Activated T-helper 1 cell treated with anti-CD3 and anti-CD28 coated beads, Interleukin-12 subunit alpha, Interleukin-12 subunit beta, Interleukin-2, Interleukin-4 antibody, amounts not matched to agents 30 ng/mL and 10 ng/mL and 1 ng/mL, durations not matched to agents 14 hours and 24 hours and 36 hours (primary cell): ENCODE results near the gene CSRNP3. TPM values are rescaled to one million over a fixed set of nuclear protein-coding genes. Genes with fewer than 3 reads are reported as not detected.

Experiments
- DNase-seq: peaks from one replicate; pipeline ENCODE4 v3.0.0; 2021; ENCODE audit warnings: low spot score
- H3K27ac Mint-ChIP-seq: one replicate; pipeline ENCODE4 v1.8.0; 2021; ENCODE audit warnings: mild to moderate bottlenecking, mixed read lengths
- H3K27me3 Mint-ChIP-seq: one replicate; pipeline ENCODE4 v1.8.0; 2022; ENCODE audit warnings: mild to moderate bottlenecking, moderate library complexity, mixed read lengths; ENCODE audit not compliant: insufficient read depth
- H3K36me3 Mint-ChIP-seq: one replicate; pipeline ENCODE4 v1.8.0; 2021; ENCODE audit warnings: low read depth, mixed read lengths
- H3K4me1 Mint-ChIP-seq: one replicate; pipeline ENCODE4 v1.8.0; 2021; ENCODE audit warnings: low read depth, mixed read lengths
- H3K4me3 Mint-ChIP-seq: one replicate; pipeline ENCODE4 v1.8.0; 2021; ENCODE audit warnings: mild to moderate bottlenecking, moderate library complexity, mixed read lengths
- H3K9me3 Mint-ChIP-seq: one replicate; pipeline ENCODE4 v1.8.0; 2021; ENCODE audit warnings: mixed read lengths
- intact Hi-C: fragments of 100-400 bp; cut with micrococcal nuclease; formaldehyde crosslinking; loops from one replicate; pipeline ENCODE4 v1.15.1; 2024
- total RNA-seq: library from RNA; stranded (reverse); gene quantifications from 2 replicates; pipeline ENCODE4 v1.2.3, GENCODE V29; 2022

CSRNP3 gene
- total RNA-seq, 1 donor from 2014 or later, result not detected

DNA sequence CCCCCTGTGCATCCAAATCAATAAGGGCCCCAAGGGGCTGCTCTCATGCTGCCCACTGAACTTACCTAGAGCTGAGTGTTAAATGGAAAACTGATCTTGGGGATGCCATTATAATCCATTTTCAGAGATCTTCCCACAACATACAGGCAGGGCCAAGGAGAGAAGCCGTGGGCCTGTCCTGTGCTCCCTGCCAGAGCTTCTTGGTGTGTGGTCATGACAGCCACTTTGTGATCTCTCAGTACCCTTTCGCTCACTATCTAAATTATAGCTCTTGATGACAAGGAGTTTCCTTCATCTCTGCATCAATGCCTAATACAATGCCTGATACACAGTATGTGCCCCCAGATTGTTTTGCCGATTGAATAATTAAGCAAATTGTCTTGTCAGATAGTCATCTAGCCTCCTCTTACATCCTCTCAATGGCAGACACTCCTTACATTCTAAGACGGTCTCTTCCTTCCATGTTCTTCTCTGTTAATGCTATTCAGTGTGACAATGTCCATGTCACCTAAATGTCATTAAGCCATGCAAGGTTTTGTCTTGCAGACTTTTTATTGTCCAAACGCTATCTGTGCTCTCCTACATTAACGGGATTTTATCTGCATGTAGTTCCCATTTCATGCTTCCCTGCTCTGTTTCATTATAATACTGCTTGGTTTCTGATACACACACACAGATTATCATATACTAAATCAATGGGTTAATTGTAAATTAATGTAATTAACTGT, 5.9 kb downstream of the CSRNP3 start:
- intact Hi-C loops, result no loop called here
- Mint-ChIP-seq H3K4me3 (no peak overlapping the region), H3K36me3 (no peaks in the 10 kb centered on the region), H3K27ac (no peak overlapping the region), H3K27me3 (peaks cover 2% of the 10 kb centered on the region), H3K9me3 (no peaks in the 10 kb centered on the region), H3K4me1 (no peaks in the 10 kb centered on the region)
- no peak for DNase-seq

DNA sequence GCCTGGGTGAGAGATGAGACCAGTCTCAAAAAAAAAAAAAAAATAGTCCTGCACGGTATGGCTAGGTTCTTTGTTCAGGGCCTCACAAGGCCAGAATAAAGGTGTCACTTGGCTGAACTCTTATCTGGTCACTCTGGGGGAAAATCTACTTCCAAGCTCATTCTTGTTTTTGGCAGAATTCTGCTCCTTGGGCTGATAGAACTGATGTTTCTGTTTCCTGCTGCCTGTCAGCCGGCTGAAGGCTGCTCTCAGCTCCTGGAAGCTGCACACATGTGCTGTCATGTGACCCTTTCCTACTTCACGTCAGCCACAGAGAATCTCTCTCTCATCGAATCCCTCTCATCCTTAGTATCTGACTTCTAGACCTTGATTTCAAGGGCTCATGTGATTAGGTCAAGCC, 10.4 kb downstream of the CSRNP3 start:
- no peak for DNase-seq
- Mint-ChIP-seq H3K4me3 (no peak overlapping the region), H3K36me3 (no peaks in the 10 kb centered on the region), H3K27ac (no peak overlapping the region), H3K4me1 (no peaks in the 10 kb centered on the region), H3K9me3 (no peaks in the 10 kb centered on the region), H3K27me3 (peaks cover 2% of the 10 kb centered on the region)
- intact Hi-C loops, result no loop called here

DNA sequence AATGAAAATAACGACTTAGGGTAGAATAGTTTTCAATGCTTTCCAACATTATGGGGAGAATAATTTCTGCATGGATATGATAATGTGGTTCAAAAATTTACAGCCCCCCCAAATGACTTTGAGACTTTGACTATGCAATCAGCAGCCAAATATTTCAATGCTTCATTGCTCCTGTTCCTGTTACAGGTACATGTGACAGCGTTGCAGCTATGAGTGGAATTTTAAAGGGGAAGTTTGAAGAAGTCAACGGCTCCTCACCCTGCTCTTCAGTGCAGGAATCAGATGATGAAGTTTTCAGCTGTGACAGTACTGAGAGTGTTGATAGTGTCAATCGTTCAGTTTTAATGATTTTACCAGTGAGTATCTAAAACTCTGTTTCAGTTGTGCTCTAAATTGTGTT, 25.1 kb downstream of the CSRNP3 start:
- no peak for DNase-seq
- H3K27me3 Mint-ChIP-seq, result peaks cover 3% of the 10 kb centered on the region
- intact Hi-C loops, result no loop called here
- no peak overlapping the region for H3K27ac Mint-ChIP-seq
- no peak overlapping the region for H3K4me3 Mint-ChIP-seq
- no peaks in the 10 kb centered on the region for H3K36me3 Mint-ChIP-seq
- H3K4me1 Mint-ChIP-seq, result no peaks in the 10 kb centered on the region
- no peaks in the 10 kb centered on the region for H3K9me3 Mint-ChIP-seq

DNA sequence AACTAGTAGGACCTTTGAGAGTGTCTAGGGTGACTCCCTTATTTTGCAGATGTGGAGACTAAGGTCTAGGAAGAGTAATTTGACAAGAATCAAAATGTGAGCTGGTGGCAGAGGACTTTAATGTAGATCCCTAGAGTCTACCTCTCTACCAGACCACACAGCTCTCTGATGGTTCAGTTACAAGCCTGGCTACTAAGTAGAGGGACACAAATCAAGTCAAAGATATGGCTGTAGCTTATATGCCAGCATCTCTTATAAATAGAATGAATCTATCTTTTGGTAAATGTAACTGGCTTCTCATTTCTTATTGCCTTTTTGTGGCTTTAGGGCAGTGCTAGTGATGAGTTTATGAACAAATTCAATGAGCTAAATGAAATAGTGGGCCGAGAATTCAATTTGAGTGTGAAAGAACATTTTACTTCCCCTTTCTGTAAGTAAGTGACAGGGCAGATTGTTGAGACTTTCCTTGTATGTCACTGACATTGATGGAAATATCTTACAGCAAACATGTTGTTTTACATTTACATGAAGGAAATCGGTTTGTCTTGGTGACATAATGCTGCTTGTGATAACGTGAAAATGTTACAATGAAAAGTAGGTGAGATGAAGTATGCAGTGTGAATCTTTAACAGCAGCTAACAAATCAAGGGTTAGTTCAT, 28.3 kb downstream of the CSRNP3 start:
- Mint-ChIP-seq H3K36me3 (no peaks in the 10 kb centered on the region), H3K4me1 (no peaks in the 10 kb centered on the region), H3K27me3 (peaks cover 3% of the 10 kb centered on the region), H3K4me3 (no peak overlapping the region), H3K27ac (no peak overlapping the region), H3K9me3 (no peaks in the 10 kb centered on the region)
- intact Hi-C loops, result no loop called here
- DNase-seq, result no peak

DNA sequence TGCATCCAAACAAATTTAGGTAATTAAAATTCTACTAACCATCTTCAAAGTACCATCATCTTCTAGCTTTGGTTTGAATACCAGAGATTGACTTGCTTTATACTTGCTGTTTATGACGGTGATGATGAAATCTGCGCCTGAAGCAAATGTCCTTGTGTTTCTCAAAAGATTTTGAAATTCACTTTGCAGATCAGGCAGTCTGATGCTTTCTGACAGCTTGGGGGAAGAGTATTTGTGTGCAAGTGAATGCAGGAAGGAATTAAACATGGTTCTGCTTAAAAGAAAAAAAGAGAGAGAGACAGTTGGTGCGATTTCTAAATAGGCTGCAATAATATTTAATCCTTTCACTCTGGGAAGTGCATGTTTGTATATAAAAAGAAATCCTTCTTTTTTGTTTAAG, 29.6 kb downstream of the CSRNP3 start:
- Mint-ChIP-seq H3K27ac (no peak overlapping the region), H3K36me3 (no peaks in the 10 kb centered on the region), H3K9me3 (no peaks in the 10 kb centered on the region), H3K27me3 (peaks cover 3% of the 10 kb centered on the region), H3K4me1 (no peaks in the 10 kb centered on the region), H3K4me3 (no peak overlapping the region)
- no peak for DNase-seq
- intact Hi-C loops, result no loop called here

DNA sequence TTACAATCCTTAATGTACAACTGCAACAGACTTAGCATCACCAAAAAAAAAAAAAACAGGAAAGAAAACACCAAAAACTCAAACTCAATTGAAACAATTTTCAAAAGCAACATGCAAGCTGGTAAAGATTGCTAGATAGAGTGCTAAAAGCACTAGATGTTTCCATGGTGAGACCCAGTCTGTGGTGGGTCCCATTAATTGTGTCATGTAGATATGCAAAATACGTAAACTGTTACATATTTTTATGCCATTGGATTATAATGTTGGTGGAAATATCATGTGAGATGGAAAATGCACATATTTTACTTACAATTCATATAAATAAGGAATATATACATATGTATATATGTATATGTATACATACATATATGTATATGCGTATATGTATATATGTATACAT, 30.5 kb downstream of the CSRNP3 start:
- no peak for DNase-seq
- Mint-ChIP-seq H3K4me1 (no peaks in the 10 kb centered on the region), H3K9me3 (no peaks in the 10 kb centered on the region), H3K36me3 (no peaks in the 10 kb centered on the region), H3K27ac (no peak overlapping the region), H3K4me3 (no peak overlapping the region), H3K27me3 (peaks cover 3% of the 10 kb centered on the region)
- intact Hi-C loops, result no loop called here

DNA sequence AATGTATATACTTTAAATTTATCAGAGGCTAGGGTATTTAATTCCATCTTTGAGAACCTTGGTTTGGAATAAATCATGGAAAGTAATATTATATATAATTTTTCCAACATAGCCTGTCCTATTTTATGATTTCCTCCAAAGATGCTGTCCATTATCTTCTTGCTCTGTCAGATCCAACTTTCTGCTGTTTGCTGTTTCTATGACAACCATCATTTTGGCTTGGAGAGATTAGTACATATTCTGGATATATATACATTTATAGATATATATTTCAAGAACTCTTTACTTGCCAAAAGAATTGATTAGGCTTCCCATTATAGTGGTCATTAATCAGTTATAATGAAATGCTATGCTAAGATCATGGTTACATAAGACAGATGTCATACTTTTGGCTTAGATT, 31.3 kb downstream of the CSRNP3 start:
- Mint-ChIP-seq H3K36me3 (no peaks in the 10 kb centered on the region), H3K27me3 (peaks cover 3% of the 10 kb centered on the region), H3K4me1 (no peaks in the 10 kb centered on the region), H3K27ac (no peak overlapping the region), H3K9me3 (no peaks in the 10 kb centered on the region), H3K4me3 (no peak overlapping the region)
- DNase-seq, result no peak
- intact Hi-C loops, result no loop called here

DNA sequence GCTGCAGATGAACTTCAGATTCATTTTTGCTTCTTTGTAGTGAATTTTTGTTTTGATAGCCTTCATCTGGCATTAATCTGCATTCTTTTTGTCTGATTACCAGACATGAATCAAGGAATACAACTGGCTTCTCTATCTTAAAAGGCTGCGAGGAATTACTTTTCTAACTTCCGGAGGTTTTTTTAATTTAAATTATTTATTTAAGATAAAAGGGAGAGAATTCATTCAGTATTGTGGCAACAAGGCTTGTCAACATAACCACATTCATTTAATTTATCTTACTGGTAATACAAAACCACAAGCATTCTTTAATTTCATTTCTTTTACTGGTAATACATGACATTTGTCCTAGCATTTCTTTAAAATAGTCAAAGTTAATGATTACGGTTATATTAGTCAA, 36.0 kb downstream of the CSRNP3 start:
- intact Hi-C loops, result no loop called here

DNA sequence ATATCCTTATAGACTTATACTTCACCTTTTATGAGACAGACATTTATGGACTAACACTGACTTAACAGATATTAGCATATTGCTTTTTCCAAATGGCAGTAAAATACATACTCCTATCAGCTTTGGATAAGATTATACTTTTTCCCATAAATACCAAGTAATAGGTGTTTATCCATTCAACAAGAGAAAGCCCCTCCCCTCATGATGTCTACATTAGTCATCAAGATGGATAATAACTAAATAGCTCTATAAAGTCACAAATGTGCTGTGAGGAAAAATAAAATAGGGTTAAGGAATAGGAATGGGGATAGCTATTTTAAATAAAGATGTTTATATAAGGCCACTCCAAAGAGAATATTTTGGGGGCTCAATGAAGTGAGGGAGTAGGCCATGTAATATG, 39.4 kb downstream of the CSRNP3 start:
- H3K36me3 Mint-ChIP-seq, result no peaks in the 10 kb centered on the region

More for the DNA sequence above, 36.0 kb downstream of the CSRNP3 start:
- no peaks in the 10 kb centered on the region for H3K9me3 Mint-ChIP-seq
- no peak overlapping the region for H3K27ac Mint-ChIP-seq
- no peak for DNase-seq
- no peaks in the 10 kb centered on the region for H3K36me3 Mint-ChIP-seq
- H3K4me3 Mint-ChIP-seq, result no peak overlapping the region
- H3K27me3 Mint-ChIP-seq, result no peaks in the 10 kb centered on the region
- H3K4me1 Mint-ChIP-seq, result no peaks in the 10 kb centered on the region

DNA sequence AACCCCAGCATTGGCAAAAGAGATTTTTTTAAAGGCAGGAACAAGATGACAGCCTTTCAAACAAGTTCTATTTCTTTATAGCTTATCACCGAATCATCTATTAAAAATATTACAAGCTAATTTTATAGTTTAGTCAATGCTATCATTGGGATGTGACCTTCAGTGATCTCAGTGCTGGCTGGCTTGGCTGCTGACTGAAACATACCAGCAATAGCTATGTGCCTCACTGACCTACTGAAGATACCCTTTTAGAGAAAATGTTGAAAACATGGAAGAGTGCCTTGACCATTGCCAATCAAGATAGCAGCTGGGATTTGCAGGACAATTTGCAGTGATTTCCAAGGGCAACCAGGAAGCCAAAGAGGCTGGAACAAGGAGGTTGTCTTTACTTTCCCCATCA, 44.0 kb downstream of the CSRNP3 start:
- no peaks in the 10 kb centered on the region for H3K36me3 Mint-ChIP-seq
- H3K4me1 Mint-ChIP-seq, result no peaks in the 10 kb centered on the region
- no peak for DNase-seq
- intact Hi-C loops, result no loop called here
- H3K9me3 Mint-ChIP-seq, result no peaks in the 10 kb centered on the region
- H3K27me3 Mint-ChIP-seq, result no peaks in the 10 kb centered on the region
- H3K27ac Mint-ChIP-seq, result no peak overlapping the region
- H3K4me3 Mint-ChIP-seq, result no peak overlapping the region

More for the DNA sequence above, 39.4 kb downstream of the CSRNP3 start:
- intact Hi-C loops, result no loop called here
- DNase-seq, result no peak
- Mint-ChIP-seq H3K4me3 (no peak overlapping the region), H3K9me3 (no peaks in the 10 kb centered on the region), H3K4me1 (no peaks in the 10 kb centered on the region), H3K27me3 (no peaks in the 10 kb centered on the region), H3K27ac (no peak overlapping the region)

DNA sequence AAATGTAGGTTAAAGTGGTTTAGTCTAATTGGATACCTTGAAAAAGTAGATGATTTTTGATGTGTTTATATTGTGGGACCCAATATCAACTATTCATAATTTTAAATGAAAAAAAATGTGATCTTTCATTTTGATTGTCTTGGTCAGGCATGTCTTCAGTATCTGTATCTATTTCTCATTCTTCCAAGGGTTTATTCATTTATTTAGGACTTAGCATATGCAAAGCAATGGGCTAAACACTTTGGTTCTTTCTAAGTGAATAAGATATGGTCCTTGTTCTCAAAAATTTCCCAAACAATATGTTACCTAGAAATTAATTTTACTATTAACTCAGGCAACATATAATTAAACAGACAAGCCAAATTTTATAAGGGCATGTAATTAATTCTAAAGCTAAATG, 49.1 kb downstream of the CSRNP3 start:
- no peak overlapping the region for H3K27ac Mint-ChIP-seq

DNA sequence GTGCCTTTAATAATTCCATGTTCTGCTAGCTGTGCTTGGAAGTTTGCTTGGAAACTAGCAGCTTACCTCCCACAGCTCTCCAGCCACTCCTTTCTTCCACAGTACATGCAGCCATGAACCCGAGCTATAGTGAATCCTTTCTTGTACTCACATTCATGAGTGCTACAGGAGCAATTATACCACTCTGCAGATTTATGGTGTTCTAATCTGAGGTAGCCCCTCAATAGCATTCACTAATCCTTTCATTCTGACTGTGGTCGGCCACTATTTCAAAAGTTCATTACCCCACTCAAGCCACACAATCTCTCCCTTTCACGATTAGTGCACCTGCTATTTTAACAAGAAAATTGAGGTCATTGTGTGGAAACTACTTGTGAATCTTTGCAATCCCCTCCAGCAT, 53.2 kb downstream of the CSRNP3 start:
- Mint-ChIP-seq H3K4me1 (no peaks in the 10 kb centered on the region), H3K27ac (no peak overlapping the region), H3K9me3 (no peaks in the 10 kb centered on the region), H3K36me3 (no peaks in the 10 kb centered on the region), H3K4me3 (no peak overlapping the region), H3K27me3 (no peaks in the 10 kb centered on the region)
- intact Hi-C loops, result no loop called here
- DNase-seq, result no peak

More for the DNA sequence above, 49.1 kb downstream of the CSRNP3 start:
- Mint-ChIP-seq H3K36me3 (no peaks in the 10 kb centered on the region), H3K4me1 (no peaks in the 10 kb centered on the region), H3K27me3 (no peaks in the 10 kb centered on the region), H3K9me3 (no peaks in the 10 kb centered on the region), H3K4me3 (no peak overlapping the region)
- intact Hi-C loops, result no loop called here
- no peak for DNase-seq

DNA sequence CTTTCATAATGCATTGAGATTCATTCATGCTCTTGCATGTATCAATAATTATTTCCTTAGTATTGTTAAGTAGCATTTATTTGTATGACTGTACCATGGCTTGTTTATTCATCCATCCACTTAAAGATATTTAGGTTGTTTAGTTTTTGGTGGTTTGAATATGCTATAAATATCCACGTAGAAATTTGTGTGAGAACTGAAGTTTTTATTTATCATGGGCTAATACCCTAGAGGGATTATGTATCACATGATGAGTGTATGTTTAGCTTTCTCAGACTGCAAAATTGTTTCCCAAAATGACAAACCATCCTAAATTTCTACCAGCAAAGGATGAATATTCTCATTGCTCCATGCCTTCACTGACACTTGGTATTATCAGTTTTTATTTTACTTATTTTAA, 55.2 kb downstream of the CSRNP3 start:
- intact Hi-C loops, result no loop called here
- no peaks in the 10 kb centered on the region for H3K36me3 Mint-ChIP-seq
- no peak overlapping the region for H3K27ac Mint-ChIP-seq
- DNase-seq, result no peak
- H3K27me3 Mint-ChIP-seq, result no peaks in the 10 kb centered on the region
- H3K4me1 Mint-ChIP-seq, result no peaks in the 10 kb centered on the region
- H3K4me3 Mint-ChIP-seq, result no peak overlapping the region
- H3K9me3 Mint-ChIP-seq, result no peaks in the 10 kb centered on the region
